ENCODE data around the gene RCVRN.

The RCVRN gene

GRCh38 chr17:9905078-9905415, at the start of gene RCVRN:
TSS of gene RCVRN (minus strand) at chr17:9905271. CDS start at chr17:9905180, 91 bp downstream.
- no peak for DNase-seq (ENCODE audit: low spot score)
- ATAC-seq (ENCODE audit: low read depth): no peak
- Histone ChIP-seq H3K9me3 (ENCODE audit: severe bottlenecking) (no peaks in the 10 kb centered on the region), H3K27ac (ENCODE audit: poor library complexity, severe bottlenecking) (no peak within 1 kb of the TSS), H3K4me3 (ENCODE audit: severe bottlenecking) (no peak within 1 kb of the TSS), H3K27me3 (ENCODE audit: insufficient read depth, poor library complexity, severe bottlenecking) (no peaks in the 10 kb centered on the region), H3K36me3 (ENCODE audit: low read depth) (no peaks in the 10 kb centered on the region), H3K4me1 (ENCODE audit: insufficient read depth, poor library complexity, severe bottlenecking) (peaks cover 8% of the 10 kb centered on the region)
- no peak for TF ChIP-seq CTCF (IDR thresholded peaks at IDR 0.05; ENCODE audit: poor library complexity, severe bottlenecking)

GRCh38 chr17:9953492-9953891, 48.4 kb upstream of the RCVRN start:
- no peak for TF ChIP-seq CTCF (IDR thresholded peaks at IDR 0.05; ENCODE audit: poor library complexity, severe bottlenecking)
- ATAC-seq (ENCODE audit: low read depth): no peak
- Histone ChIP-seq H3K27me3 (ENCODE audit: insufficient read depth, poor library complexity, severe bottlenecking) (no peaks in the 10 kb centered on the region), H3K9me3 (ENCODE audit: severe bottlenecking) (no peaks in the 10 kb centered on the region), H3K27ac (ENCODE audit: poor library complexity, severe bottlenecking) (no peak overlapping the region), H3K36me3 (ENCODE audit: low read depth) (no peaks in the 10 kb centered on the region), H3K4me3 (ENCODE audit: severe bottlenecking) (no peak overlapping the region), H3K4me1 (ENCODE audit: insufficient read depth, poor library complexity, severe bottlenecking) (no peaks in the 10 kb centered on the region)
- DNase-seq (ENCODE audit: low spot score): no peak

GRCh38 chr17:9951803-9952202, 46.7 kb upstream of the RCVRN start:
- ATAC-seq (ENCODE audit: low read depth) (no peak), DNase-seq (ENCODE audit: low spot score) (no peak)
- H3K27ac ChIP-seq (ENCODE audit: poor library complexity, severe bottlenecking): no peak overlapping the region
- no peaks in the 10 kb centered on the region for H3K36me3 ChIP-seq (ENCODE audit: low read depth)
- H3K4me1 ChIP-seq (ENCODE audit: insufficient read depth, poor library complexity, severe bottlenecking): no peaks in the 10 kb centered on the region
- H3K27me3 ChIP-seq (ENCODE audit: insufficient read depth, poor library complexity, severe bottlenecking): no peaks in the 10 kb centered on the region
- no peak overlapping the region for H3K4me3 ChIP-seq (ENCODE audit: severe bottlenecking)
- TF ChIP-seq CTCF (IDR thresholded peaks at IDR 0.05; ENCODE audit: poor library complexity, severe bottlenecking): no peak
- H3K9me3 ChIP-seq (ENCODE audit: severe bottlenecking): no peaks in the 10 kb centered on the region

- DNase-seq (ENCODE audit: low spot score) (no peak), ATAC-seq (ENCODE audit: low read depth) (no peak)
- no peaks in the 10 kb centered on the region for H3K27me3 ChIP-seq (ENCODE audit: insufficient read depth, poor library complexity, severe bottlenecking)
- H3K9me3 ChIP-seq (ENCODE audit: severe bottlenecking): no peaks in the 10 kb centered on the region
- no peaks in the 10 kb centered on the region for H3K36me3 ChIP-seq (ENCODE audit: low read depth)
- no peak for TF ChIP-seq CTCF (IDR thresholded peaks at IDR 0.05; ENCODE audit: poor library complexity, severe bottlenecking)
- H3K4me1 ChIP-seq (ENCODE audit: insufficient read depth, poor library complexity, severe bottlenecking): no peaks in the 10 kb centered on the region
- no peak overlapping the region for H3K4me3 ChIP-seq (ENCODE audit: severe bottlenecking)
- no peak overlapping the region for H3K27ac ChIP-seq (ENCODE audit: poor library complexity, severe bottlenecking)
These were observed 43.9 kb upstream of the RCVRN start for GRCh38 chr17:9948928-9949327.

GRCh38 chr17:9944704-9945103, 39.6 kb upstream of the RCVRN start:
- Histone ChIP-seq H3K27ac (ENCODE audit: poor library complexity, severe bottlenecking) (no peak overlapping the region), H3K9me3 (ENCODE audit: severe bottlenecking) (no peaks in the 10 kb centered on the region), H3K36me3 (ENCODE audit: low read depth) (no peaks in the 10 kb centered on the region), H3K4me3 (ENCODE audit: severe bottlenecking) (no peak overlapping the region), H3K4me1 (ENCODE audit: insufficient read depth, poor library complexity, severe bottlenecking) (no peaks in the 10 kb centered on the region), H3K27me3 (ENCODE audit: insufficient read depth, poor library complexity, severe bottlenecking) (no peaks in the 10 kb centered on the region)
- TF ChIP-seq CTCF (IDR thresholded peaks at IDR 0.05; ENCODE audit: poor library complexity, severe bottlenecking): no peak
- DNase-seq (ENCODE audit: low spot score): no peak
- no peak for ATAC-seq (ENCODE audit: low read depth)

Measured in RWPE2 (cell line).